Astrocyte of the spinal cord (primary cell): Measurements from ENCODE around the gene DDN.

Experiments used
- DNase-seq: peaks from one replicate; pipeline ENCODE4 v3.0.0; 2011; ENCODE audit warnings: low read depth, low spot score
- H3K4me3 ChIP-seq: 2 replicates; pipeline ENCODE4 v1.5.1; 2011; ENCODE audit warnings: low read depth, mild to moderate bottlenecking, low read length, moderate library complexity
- CTCF ChIP-seq: IDR thresholded peaks from 2 replicates; pipeline ENCODE4 v1.5.1; 2012; ENCODE audit warnings: low read depth, mild to moderate bottlenecking, low read length, inconsistent platforms
- in situ Hi-C: cut with HindIII; loops from 2 replicates; pipeline ENCODE4 v1.10.0; 2017; ENCODE audit warnings: low sequenced_read_pairs

DDN gene

GRCh38 chr12:48972952-48973483 is 26.2 kb downstream of the DDN start:
- in situ Hi-C loops = no loop called here
- no peak for DNase-seq
- no peak for TF ChIP-seq CTCF
- no peak overlapping the region for H3K4me3 ChIP-seq

- DNase-seq = no peak
- TF ChIP-seq CTCF = peak; percentile 13
- in situ Hi-C loops = no loop called here
- no peak overlapping the region for H3K4me3 ChIP-seq
Observed at GRCh38 chr12:48972213-48972951, 26.8 kb downstream of the DDN start.

- in situ Hi-C loops = no loop called here
- no peak for DNase-seq
- no peak for TF ChIP-seq CTCF
- H3K4me3 ChIP-seq = no peak overlapping the region
Observed at GRCh38 chr12:48970702-48971334, 28.4 kb downstream of the DDN start.

- in situ Hi-C loops = no loop called here
- TF ChIP-seq CTCF = peak; percentile 11
- no peak overlapping the region for H3K4me3 ChIP-seq
- no peak for DNase-seq
Observed at GRCh38 chr12:48969833-48970701, 29.1 kb downstream of the DDN start.

GRCh38 chr12:48969160-48969771 is 29.9 kb downstream of the DDN start:
- no peak overlapping the region for H3K4me3 ChIP-seq
- in situ Hi-C loops = no loop called here
- DNase-seq = no peak
- TF ChIP-seq CTCF = no peak

GRCh38 chr12:48968467-48968866 is 30.7 kb downstream of the DDN start:
- no peak overlapping the region for H3K4me3 ChIP-seq
- in situ Hi-C loops = no loop called here
- no peak for DNase-seq
- no peak for TF ChIP-seq CTCF
